ENCODE measurements around the gene NRG4.
"Not testable (repeated sequence)": the region's sequence is repeated elsewhere in the genome, so short reads cannot be mapped to it uniquely, and the experiment has no call there.

NRG4 gene, protein sequence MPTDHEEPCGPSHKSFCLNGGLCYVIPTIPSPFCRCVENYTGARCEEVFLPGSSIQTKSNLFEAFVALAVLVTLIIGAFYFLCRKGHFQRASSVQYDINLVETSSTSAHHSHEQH

DNA sequence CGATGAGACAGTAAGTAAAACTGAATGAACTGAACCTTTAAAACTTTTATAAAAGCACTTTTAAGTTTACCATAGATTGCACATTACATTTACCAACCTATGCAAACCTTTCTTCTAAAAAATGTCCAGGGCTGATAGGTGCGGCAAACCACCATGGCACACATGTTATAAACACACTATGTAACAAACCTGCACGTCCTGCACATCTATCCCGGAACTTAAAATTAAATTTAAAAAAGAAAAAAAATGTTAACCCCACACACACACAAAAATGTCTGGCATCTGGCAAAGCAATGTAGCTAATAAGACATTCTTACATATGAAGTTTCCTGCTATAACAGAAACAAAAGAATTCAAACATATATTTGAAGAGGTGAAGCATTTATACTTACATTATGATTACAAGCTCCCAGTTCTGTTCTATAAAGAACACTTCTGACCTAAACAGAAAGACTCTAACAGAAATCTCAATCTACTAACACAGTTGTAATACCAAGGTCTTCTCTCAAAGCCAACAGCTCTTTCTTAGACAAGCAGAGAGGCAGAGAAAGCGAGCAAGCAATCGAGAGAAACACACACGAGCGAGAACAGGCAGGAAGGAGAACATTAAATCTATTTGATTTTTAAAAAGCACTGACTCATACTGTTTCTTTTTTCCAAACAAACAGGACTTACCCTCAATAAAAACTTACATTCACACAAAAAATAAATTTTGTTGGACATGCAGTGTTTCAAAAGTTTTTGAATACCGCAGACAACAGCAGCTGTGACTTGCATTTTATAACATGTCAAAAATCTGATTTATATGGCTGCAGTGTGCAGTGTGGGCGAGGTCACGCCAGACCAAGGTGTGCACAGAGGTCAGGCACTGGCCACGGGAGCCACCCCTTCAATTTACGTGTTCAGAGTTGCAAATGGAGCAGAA is at the start of gene NRG4:
NRG4 (minus strand) TSS at position 798 of the 925 bp plus-strand sequence. CDS start 1,194 bp downstream, outside the sequence.
- no peak for DNase-seq (ENCODE audit: low read depth, low spot score)

DNA sequence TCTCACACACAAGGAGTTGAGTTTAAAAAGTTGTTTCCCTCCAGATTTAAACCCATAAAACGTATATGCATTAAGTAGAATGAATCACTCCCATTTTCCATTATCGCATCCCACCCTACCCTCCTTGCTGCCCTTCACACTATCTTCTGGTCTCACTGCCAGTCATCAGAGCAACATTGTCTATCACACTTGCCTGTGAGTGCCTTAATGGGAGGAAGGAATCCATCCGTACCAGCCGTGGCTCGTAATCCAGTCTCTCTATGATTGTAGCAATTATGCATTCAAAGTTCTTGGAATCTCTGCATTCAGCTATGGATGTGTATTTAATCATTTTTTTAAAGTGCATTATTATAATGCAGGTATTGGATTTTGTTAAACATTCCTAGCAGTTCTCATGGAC is 49.5 kb upstream of the NRG4 start:
- no peak for DNase-seq (ENCODE audit: low read depth, low spot score)

DNA sequence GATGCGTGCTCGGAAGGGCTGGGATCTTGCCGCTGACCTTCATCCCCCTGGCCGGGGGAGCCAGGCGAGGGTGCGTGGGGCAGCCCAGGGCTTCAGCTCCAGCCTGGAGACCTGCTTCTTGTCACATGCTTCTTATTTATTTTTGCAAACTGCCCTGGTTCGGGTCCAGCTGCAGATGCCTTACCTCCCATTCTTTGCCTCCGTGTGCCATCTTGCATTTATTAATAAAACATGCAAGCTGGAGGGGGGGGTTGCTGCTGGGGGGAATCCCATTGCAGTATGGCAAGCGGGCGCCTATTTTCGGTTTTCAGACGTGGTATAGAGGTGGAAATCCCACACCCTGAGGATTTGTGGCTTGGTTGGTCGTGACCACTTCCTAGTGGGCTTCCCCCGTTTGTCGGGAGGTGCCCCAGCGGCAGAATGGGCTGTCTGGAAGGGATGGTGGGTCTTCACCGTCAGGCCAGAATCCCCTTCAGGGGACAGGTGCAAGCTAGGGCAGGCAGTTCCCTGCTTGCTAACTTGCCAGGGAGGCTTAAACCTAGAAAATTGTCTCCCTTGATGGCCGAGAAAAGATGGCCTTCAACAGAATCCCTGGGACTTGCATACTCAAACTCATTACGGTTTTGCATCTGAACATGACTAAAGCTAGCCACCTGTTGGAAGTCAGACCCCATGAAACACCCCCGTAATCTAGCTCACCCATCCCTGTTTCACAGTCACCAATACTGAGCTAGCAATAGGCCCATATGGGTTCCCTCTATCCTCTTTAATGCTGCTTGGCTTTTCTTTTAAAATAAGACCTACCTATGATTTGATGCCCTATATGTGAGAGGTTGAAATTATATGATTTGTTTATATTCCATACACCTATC is 48.1 kb upstream of the NRG4 start:
- no peak for DNase-seq (ENCODE audit: low read depth, low spot score)

DNA sequence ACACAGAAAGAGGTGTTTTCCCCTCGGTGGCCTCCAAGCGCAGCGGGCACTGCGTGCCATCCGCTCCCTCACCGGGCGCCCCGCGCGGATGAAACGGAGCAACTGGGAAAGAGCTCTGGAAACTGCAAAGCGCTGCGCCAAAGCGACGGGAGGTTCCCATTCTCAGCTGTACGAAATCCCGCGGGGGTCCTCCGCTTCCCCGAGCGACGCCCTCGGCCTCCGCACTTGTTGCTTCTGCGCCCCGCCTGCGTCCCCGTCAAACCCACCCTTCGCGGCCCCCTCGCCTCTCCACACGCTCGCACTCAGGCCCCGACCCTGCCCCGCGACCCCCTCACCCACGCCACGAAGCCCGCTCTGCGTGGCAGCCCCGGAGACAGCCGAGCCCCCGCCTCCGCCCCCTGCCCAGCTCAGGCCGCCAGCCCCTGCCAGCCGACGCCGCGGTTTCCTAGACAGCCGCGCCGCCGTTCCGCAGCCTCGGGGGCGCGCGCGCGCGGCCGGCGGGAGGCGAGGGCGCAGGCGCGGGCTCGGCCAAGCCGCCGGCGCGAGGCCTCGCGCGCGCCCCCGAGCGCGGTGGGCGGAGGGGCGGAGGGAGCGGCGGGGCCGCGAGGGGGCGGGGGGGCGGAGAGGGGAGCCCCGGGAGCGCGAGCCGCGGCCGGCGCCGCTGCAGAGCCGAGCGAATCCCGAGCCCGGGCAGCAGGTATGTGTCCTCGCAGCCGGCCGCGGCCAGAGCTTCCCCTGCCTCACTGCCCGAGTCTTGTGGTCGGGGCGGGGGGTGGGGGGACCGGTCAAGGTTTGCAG is 47.3 kb upstream of the NRG4 start, which contains the start of gene TMEM266:
TMEM266 (plus strand) TSS at position 666 of the 798 bp plus-strand sequence. CDS start 74,279 bp downstream, outside the sequence.
- DNase-seq (ENCODE audit: low read depth, low spot score): no peak

DNA sequence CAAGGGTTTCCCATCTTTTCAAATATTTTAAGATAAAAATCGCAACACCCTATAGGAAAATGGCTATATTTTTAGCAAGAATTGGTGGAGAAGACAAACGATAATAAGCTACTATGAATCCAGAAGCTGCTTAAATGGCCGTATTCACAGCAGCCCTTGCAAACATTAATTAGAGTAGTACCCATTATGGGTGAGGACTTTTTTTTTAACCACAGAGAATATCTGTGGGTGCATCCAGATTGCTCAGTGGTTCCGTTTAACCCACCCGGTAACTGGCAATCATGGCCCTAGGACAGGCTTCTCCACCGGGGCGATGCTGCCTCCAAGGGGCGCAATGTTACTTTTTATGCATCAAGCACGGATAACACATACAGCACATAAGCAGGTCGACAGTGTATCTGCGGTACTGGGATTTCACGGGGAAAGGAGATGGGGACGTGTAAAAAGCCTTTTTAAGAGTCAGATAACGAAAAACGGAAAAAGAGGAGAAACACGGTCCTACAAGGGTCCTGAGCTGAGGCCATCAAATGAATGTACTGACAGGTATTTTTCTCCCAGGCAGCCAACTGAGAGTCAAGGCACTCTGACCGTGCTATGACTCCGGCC is 46.6 kb upstream of the NRG4 start:
- no peak for DNase-seq (ENCODE audit: low read depth, low spot score)

DNA sequence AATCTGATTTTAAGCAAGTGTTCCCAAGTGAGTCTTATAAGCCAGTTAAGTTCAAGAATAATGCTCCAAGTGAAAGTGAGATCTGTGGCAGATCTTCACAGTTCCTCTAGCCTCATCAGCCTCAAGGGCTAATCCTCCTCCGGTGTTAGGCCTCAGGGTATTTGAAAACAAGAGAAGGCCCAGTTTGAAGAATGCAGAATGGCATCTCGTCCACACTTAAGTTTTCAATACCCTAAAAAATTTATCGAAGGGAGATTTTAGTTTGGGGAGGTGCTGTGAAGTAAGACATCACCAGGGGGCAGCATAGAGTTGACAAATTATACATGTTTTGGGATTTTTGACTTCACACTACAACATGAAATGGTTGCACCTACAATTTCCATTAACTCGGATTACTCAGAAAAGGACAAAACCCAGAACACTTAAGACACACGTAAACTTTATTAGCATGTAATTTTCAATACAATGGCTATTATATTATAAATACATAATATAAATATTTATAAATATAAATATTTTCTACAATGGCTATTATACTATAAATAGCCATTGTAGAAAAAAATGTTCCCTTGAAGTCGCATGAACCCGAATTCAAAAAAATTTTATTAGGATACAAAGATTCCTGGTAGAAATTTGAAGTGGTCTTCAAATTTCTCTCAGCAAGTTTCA is 45.2 kb upstream of the NRG4 start:
- no peak for DNase-seq (ENCODE audit: low read depth, low spot score)

DNA sequence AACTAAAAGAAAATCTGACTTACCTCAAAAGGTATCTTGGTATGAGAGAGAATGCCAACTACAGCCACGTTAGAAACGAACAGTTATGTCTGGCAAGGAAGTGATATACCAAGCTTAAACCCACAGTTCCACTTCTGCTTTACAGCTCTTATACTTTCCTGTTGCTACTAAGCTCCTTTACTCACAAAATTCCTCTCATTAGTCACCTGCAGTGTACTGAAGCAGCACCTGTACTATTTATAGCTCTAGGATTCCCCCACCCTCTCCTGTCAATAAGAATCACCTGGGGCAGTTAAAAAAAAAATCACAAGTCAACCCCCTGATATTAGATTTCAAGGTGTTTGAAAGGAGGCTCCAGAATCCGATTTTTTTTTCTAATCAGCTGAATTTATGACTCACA is 44.7 kb upstream of the NRG4 start:
- no peak for DNase-seq (ENCODE audit: low read depth, low spot score)

DNA sequence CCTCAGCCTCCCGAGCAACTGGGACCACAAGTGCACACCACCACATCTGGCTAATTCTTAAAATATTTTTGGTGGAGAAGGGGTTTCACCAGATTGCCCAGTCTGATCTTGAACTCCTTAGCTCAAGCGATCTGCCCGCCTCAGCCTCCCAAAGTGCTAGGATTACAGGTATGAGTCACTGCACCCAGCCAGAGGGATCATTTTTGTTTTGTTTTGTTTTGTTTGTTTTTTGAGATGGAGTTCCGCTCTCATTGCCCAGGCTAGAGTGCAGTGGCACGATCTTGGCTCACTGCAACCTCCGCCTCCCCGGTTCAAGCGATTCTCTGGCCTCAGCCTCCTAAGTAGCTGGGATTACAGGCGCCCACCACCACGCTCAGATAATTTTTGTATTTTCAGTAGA is 42.0 kb upstream of the NRG4 start:
- DNase-seq (ENCODE audit: low read depth, low spot score): not testable (repeated sequence)

DNA sequence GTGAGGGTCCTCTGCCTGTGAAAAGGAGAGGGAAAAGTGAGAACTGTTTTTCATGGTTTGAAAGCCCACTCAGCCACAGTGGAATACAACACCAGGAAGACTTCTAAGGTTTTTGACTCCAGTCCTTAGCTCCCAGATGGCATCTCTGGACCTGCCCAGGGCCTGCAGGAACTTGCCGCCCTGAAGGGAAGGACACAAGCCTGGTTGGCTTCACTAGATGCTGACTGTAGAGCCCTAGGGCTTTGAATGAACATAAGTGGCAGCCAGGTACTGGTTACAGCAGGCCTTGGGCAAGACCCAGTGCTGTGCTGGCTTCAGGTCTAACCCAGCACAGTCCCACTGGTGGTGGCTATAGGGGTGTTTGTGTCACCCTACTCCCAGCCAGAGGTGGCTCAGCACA is 26.3 kb upstream of the NRG4 start:
- no peak for DNase-seq (ENCODE audit: low read depth, low spot score)

DNA sequence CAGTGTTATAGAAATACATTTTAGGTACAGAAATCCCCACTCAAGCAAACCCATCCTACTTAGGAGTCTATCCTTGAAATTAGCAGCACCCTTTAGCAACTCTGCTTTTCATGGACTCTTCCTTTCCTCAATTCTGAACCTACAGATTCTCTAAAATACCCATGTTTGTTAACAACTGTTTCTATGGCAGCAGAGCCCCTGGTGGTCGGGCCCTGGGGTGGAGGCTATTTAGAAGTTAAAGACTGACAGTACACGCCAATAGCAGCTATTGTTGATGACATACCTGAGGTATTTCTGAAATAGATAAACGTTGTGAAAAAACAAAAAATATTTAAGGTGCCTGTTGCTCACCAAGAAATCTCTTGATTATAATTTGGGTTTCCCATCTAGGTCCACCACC is 23.4 kb upstream of the NRG4 start:
- no peak for DNase-seq (ENCODE audit: low read depth, low spot score)

DNA sequence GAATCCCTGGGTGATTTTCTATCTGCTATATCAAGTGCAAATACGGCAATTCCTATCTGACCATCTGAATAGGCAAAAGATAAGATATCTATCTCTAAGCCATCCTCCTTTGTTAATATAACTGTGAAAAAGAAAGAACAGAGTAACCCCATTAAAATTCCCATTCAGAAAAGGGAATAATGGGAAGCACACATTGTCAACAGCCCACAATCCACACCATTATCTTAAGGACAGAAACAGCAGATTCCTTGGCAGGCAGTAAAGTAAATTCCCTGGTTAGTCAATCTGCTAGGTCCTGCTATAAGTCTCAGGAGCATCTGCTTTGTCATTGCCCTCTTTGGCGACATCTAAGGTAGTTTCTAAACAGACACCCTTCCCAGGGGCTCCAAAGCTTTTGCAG is 21.9 kb upstream of the NRG4 start:
- DNase-seq (ENCODE audit: low read depth, low spot score): no peak

DNA sequence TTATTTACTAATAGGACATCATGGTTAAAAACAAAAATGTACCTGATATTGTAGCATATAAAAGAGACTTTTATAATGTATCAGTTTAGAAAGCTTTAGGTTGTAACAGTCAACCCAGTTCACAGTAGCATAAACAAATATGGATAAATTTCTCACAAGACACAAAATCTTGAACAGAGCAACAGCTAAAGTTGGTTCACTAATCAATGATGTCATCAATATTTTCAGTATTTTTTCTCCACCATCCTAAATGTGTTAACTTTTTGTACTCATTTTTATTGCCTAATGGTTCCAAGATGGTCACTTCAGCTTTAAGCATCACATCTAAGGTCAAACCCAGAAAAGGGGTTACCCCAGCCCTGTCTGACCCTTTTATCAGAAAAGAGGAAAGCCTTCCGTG is 21.2 kb upstream of the NRG4 start:
- no peak for DNase-seq (ENCODE audit: low read depth, low spot score)

DNA sequence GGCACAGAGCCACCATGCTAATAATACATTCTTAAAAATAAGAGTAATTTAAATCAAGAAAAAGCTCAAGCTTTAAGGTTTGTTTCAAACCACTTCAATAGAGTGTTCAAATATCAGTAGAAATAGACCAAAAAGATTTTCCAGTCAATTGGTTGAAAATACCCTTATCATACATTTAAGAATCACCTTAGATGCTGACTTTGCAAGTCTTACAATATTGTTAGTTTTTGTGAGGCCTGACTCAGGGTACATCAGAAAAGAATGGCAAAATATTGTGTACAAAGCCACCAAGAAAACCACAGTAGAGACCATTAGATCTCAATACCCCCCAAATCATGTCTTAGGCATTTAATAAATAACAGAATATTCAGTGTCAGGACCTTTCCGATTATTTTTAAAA is 19.8 kb upstream of the NRG4 start:
- no peak for DNase-seq (ENCODE audit: low read depth, low spot score)

DNA sequence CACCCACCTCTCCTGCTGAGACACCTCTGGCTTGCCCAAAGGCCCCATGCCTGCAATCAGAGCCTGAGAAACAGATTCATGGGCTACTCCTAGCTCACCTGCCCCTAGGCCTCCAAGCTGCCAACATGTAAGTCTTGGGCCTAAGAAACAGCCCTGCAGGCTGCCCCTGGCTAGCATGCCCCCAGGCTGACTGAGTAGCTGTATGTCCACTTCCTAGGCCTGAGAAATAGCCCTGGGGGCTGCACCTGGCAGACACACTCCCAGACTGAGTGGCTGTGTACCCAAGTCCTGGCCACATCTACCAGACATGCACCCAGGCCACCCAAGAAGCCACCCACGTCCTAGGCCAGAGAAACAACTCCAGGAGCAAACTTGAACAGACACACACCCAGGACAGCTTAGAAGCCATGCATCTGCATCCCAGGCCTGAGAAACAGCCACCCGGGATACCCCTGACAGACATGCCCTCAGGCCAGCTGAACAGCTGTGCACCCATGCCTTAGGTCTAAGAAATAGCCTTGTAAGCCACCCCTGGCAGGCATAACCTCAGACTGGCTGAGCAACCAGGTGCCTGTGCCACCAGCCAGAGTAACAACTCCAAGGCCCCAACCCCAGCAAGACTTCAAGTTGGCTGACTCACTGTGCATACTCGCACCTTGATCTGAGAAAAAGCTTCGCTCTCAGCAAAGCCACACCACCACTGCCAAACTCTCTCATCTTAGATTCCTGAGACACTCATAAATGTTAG is 12.0 kb upstream of the NRG4 start:
- DNase-seq (ENCODE audit: low read depth, low spot score): no peak

DNA sequence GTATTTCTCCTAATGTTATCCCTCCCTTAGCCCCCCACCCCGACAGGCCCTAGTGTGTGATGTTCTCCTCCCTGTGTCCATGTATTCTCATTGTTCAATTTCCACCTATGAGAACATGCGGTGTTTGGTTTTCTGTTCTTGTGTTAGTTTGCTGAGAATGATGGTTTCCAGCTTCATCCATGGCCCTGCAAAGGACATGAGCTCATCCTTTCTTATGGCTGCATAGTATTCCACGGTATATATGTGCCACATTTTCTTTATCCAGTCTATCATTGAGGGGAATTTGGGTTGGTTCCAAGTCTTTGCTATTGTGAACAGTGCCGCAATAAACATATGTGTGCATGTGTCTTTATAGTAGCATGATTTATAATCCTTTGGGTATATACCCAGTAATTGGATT is 1.2 kb upstream of the NRG4 start:
- not testable (repeated sequence) for DNase-seq (ENCODE audit: low read depth, low spot score)

DNA sequence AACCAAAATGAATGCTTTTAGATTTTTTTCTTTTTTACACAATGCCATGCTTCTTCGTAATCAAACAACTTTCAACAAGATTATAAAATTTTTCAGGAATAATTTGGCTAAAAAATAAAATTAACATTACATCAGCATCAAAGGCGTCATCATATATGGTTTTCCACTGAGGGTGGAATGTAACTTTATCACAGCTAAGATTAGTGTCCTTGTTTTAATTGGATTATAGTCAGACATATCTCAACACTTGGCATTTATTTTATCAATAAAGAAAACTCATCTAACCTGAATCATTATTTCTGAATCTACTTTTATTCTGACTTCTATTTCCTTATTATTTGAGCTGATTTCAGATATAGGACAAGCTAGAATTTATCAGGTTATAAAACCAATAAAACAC is 1.6 kb downstream of the NRG4 start:
- no peak for DNase-seq (ENCODE audit: low read depth, low spot score)

DNA sequence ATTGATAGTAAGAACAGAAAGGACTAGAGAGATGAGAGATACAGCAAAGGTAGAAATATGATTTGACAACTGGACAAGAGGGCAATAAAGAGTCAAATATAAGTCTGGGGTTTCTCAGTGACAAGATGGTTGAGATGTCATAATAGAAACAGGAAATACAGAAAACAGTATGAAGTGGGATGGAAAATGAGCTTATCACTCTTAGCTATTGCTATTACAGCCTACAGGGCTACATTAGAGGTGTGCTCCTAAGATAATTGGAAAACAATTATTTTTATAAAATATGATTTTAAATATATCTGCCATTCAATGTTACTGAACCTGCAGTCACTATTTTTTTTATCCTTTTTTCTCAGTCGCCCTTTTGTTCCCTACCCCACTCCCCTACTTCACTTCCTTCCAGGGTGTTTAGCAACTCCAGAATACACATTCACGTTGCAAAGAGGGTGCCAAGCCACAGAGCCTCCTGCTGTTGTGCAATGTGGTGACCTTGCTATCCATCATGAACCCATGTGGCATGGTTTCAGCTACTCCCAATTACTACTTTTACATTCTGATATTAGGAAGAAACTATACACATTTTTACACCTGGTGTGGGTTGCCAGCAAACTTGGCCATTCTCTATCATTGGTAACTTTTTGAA is 6.0 kb downstream of the NRG4 start:
- no peak for DNase-seq (ENCODE audit: low read depth, low spot score)

DNA sequence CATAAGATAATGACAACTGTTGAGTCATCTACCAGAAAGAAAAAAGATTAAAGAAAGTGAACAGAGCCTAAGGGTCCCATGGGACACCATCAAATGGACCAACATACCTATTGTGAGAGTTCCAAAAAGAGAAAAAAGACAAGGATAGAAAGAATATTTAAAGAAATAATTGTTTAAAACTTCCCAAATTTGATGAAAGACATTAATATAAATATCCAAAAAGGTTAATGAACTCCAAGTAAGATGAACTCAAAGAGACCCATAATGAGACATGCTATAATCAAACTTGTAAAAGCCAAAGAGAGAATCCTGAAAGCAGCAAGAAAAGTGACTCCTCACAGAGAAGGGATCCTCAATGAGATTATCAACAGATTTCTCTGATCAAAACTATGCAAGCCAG is 8.9 kb downstream of the NRG4 start:
- no peak for DNase-seq (ENCODE audit: low read depth, low spot score)

DNA sequence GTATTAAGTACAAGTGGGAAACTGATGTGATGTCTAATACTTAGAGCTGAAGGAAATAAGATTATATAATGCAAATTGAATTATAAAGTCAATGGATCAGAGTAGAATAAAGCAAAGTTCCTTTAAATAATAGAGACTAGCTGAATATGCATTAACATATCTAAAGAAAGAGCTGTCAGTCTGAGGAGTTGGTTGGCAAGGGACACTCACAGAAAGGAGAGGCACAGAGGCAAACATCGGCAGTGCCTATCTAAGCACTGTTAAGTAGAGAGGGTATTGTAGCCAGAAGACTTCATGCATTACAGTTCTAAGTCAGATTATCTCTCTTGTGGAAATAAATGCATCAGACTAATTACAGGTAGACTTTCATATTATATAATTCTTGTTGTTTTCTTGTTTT is 16.6 kb downstream of the NRG4 start:
- DNase-seq (ENCODE audit: low read depth, low spot score): no peak

All from brain pericyte (primary cell).